ENCODE measurements around the gene TNIP1.

Gene TNIP1

DNA sequence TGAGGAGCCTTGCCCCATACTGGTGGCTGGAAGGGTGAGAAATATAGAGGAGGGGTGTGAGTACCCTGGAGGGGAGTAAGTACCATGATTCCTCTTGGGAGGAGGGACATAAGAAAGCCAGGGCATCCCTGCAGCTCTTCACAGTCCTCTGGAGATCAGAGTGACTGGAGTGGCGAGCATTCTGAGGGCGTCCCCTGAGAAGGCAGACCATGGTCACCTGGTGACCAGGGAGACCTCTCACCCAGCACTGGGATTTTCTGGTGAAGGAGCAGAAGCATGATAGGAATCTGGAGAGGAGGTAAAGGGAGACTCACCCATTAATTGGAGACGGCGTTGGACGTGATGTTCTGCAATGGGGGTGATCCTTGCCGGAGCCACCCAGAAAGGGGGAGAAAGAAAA is 88.1 kb downstream of the TNIP1 start:
- no peak for DNase-seq

GRCh38 chr5:150989695-150990094 is 91.1 kb downstream of the TNIP1 start:
- DNase-seq = no peak

DNA sequence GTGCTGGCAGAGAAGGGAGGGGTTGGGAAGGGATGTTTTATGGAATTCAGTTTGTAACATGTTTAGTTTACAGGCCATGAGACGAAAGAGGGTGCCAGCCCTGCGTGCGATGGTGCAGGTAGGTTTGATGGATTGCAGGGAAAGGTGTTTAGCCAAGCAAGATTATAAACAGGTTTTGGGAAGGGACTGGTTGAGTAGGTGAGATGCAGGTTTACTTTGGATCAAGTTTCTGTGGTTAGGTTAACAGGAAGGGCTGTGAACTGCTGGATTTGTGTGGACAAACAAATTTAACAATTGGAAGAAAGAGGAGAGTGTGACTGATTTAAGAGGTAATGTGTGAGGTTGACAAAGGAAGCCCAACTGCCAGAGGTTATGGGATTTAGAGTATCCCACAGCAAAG is 93.1 kb downstream of the TNIP1 start:
- DNase-seq = no peak
